GM12891 (cell line): ENCODE data around the gene ZNF263.

ENCODE experiments used
- POLR2A ChIP-seq: IDR thresholded peaks from 2 replicates; pipeline ENCODE4 v1.6.1; 2011; ENCODE audit warnings: low read depth, low read length, control low read depth
- POLR2AphosphoS5 ChIP-seq: IDR thresholded peaks from 2 replicates; pipeline ENCODE4 v1.6.1; 2011; ENCODE audit warnings: low read depth, low read length, control low read depth
- TAF1 ChIP-seq: IDR thresholded peaks from 2 replicates; pipeline ENCODE4 v1.6.1; 2011; ENCODE audit warnings: low read depth, low read length, control low read depth

DNA sequence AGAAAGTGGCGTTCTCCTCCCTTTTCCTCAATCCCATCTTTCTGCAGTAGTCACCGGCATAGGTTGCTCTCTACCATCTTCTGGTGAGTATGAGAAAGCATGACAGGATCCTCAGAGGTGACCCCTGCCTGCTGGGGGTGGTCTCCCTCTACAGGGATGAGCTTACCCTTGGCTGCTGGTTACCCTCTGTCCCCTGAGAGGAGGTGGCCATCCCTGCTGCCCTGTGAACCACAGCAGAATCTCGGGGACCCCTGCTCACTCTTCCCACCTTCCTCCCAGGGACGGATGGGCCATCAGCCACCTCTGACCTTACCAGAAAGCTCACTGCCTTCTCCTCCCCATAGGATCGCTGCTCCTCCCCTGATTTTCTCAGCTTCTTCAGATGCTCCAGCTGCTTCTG lies 34.7 kb upstream of the ZNF263 start:
- TF ChIP-seq TAF1 (no peak), POLR2AphosphoS5 (no peak), POLR2A (no peak)
